Stromal cell of bone marrow (primary cell): ENCODE results near the gene IGLL5.
A peak's percentile ranks its signal among the peaks of the same experiment; 100 is the strongest.

Experiments
- DNase-seq: peaks from one replicate; pipeline ENCODE4 v3.0.0-alpha.2; 2012; ENCODE audit warnings: low read depth

The IGLL5 gene

GRCh38 chr22:22927196-22927887, 39.7 kb downstream of the IGLL5 start:
- no peak for DNase-seq

DNA sequence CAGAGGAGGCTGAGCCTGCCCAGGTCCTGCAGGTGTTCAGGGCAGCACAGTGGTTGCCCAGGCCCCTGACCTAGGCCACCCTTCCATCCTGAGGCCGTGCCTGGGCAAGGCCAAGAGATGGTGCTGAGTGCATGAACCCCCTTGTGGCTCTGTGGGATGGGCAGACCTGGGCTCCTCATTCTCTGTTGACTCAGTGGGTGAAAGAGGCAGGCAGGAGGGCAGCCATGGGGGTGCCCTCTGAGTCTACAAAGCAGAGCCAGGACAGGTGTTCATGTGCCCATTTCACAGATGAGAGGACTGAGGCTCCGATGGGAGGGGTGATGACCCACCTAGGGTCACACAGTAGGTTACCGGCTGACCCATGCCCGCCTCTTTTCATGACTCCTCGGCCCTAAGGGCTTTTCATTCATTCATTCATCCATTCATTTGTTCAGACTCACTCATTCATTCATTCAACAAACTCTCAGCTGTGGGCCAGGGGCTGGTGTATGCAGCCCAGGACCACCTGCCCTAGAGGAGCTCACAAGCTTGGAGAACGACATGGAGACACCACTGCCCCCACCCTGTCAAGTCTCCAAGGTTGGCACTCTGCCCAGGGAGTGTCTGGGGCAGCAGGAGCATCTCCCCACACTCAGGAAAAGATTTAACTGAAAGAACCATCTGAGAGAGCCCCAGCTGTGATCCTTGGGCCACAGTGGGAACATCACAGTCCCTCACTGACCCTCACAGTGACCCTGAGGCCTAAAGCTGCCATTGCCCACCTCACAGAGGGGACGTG, 40.5 kb downstream of the IGLL5 start:
- no peak for DNase-seq

DNA sequence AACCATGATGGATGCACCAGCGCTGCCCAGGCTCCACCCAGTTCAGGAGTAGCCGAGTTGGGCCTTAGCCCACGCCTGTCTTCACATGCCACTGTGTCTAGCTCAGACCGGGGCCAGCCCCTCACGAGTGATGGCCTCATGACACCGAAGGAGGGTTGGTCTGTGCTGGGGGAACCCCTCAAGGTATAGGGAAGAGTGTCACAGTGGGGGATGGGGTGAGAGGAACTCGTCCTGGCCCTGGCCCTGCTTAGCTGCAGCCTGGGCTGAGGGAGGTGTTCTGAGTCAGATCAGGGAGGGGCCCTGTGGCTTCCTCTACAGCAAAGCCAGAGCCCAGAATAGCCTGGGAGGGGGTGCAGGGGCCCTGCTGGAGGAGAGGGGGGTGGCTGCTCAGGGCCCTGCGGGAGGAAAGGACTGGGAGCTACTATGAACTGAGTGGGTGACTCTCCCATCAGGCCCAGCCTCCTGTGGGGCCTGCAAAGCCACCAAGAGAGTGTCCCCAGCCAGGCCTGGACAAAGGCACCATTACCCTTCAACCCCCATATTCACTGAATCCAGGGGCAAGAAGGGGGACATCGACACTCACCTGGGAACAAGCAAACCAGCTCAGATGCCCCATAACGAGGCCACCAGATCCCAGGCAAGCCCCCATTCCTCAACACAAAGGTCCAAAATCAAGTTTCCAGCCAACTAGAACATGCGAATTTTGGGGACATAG, 41.2 kb downstream of the IGLL5 start:
- DNase-seq: peak; percentile 20

DNA sequence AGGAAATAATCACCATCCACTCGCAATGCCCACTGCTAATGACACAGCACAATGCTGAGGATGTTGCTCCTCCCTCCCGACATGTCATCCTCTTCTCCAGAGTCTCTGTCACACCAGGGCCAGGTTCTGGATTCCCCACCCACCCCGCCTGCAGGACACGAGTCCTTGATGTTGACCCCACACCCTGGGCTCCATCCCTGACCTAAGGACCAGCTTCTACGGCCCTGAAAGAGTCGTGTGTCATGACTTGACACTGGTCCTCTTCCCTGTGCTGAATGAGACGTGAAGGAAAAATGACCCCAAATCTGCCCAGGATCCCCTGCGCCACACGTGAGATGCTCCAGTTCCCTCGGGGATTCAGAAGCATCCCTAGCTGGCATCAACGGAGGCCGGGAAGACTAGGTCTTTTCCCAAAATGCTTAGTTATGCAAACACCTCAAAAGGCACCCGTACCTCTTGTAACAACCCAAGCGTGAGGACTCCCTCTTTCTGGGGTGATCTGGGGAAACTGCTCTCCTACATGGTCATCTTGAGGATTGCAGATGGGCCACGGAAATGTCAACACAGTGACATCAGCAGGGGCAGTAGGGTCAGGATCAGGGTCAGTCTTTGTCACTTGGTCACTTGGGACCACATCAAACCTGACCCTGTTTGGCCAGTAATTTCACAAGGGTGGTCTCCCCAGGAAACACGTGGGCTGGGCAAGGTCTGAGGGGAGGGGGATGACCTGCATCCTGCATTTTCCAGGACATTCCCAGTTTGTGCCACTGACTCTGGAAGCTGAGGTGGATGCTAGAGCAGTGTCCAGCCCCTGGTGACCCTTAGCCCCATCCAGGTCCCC, 42.0 kb downstream of the IGLL5 start:
- DNase-seq: no peak

DNA sequence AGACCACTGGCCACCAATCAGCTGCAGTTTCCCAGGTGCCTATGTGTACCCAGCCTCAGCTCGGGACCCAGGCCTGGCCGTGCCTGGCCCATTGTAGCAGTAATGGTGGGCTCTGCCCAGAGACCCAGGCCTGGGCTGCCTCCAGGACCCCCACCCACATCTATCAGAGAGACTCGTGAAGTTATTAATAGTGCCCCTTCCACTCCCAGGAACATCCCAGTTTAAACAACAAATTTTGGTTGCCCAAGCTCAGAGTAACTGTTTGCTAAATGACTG, 42.5 kb downstream of the IGLL5 start:
- DNase-seq: no peak

- DNase-seq: no peak
Observed at GRCh38 chr22:22930571-22931556, 43.2 kb downstream of the IGLL5 start.

- no peak for DNase-seq
Observed at GRCh38 chr22:22931557-22932270, 44.1 kb downstream of the IGLL5 start.

- DNase-seq: no peak
Observed at GRCh38 chr22:22932512-22932941, 44.9 kb downstream of the IGLL5 start.

GRCh38 chr22:22933100-22933806, 45.6 kb downstream of the IGLL5 start:
- no peak for DNase-seq

DNA sequence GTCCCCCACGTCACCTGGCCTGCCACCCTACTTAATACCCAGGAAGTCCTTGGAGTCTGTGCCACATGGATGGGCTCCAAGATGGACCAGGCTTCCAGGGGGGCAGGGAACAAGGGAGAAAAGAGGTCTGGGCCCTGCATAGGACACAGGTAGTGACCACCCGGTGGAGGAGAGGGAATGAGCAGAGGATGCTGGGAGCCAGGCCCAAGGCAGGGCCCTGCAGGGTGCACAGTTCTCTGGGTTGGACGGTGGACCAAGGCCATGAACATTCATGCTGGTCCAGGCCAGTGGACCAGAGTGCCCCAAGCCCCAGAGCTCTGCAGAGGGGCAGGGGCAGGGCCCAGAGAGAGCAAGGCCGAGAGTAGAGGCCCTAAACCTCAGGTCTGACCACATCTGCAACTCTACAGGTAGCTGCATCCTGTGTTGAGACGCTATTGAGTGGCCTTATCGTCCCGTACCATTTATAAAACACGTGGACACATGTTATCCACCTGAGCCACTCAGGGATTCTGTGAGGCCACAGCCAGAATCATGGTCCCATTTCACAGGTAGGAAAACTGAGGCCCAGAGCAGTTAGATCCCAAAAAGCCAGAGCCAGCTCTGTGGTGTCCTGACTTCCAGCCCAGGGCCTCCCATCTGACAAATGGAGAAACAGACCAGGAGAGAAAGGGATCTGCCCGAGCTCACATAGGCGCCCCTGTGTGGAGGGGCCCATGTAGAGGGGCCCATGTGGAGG, 46.4 kb downstream of the IGLL5 start:
- DNase-seq: no peak

- no peak for DNase-seq
Observed at GRCh38 chr22:22934543-22935055, 47.0 kb downstream of the IGLL5 start.

GRCh38 chr22:22935056-22935545, 47.5 kb downstream of the IGLL5 start:
- DNase-seq: no peak

DNA sequence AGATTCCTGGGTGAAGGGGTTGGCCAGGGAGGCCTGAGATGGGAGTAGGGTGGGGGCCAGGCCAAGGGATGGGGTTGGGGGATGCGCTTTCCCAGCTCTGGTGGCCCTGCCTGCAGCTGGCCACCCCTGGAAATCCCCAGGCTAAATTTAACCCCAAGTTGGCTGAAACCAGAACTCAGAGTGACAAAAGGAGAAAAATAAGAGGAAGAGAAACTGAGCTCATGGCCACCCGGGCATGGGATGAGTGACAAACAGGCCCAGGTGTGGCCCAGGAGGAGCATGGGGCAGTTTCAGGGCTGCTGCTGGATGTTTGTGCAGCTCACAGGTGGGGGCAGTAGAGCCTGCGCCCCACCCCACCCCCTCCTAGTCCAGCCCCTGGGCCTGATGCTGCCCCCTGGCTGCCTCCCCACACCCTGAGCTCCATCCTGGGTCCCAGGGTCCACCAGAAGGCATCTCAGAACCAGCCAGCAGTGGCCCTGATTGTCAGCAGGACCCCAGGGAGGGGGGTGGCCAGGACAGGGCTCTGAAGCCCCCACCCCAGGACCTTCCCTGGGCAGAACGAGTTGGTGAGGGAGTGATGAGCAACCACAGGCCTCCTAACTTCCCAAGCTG, 48.0 kb downstream of the IGLL5 start:
- DNase-seq: no peak

DNA sequence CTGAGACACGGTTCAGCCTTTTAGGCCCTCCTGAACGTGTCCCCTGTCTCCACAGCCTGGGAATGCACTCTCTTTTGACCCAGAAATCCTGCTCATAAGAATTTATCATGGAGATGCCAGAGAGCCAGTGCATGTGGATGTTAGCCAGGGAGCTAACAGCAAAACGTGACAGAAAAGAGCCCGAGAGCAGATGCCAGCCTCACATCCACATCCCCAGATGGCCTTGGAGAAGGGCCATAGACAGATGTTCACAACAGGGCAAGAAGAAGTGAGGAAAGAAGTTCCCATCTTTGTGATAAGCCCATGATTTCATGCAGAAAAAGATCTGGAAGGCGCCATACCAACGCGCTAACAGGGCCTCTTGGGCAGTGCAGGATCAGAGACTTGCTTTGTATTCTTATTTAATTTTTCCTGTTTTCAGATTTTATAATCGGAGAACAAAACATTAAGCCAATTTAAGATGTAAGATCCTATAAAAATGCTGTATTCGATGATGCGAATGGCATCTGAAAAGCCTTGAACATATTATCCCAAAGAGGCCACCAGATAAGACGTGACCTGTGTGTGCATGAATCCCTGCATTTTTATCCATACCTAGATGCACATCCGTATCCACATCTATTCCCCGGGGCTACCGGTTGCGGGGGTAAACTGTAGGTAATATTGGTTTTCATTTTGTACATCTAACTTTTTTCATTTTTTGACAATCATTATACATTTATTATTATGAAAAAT, 48.7 kb downstream of the IGLL5 start:
- DNase-seq: no peak

GRCh38 chr22:22936915-22937656, 49.5 kb downstream of the IGLL5 start:
- DNase-seq: no peak

GRCh38 chr22:22937894-22938480, 50.4 kb downstream of the IGLL5 start:
- DNase-seq: no peak
